Adrenal gland (tissue), 12 donors: ENCODE data around the gene SFXN5. TPM values are rescaled to one million over a fixed set of nuclear protein-coding genes. Genes with fewer than 3 reads are reported as not detected.

Source experiments
- DNase-seq, 7 donors: peaks; one replicate each; pipeline ENCODE4 v3.0.0-alpha.2; 2019 to 2020
- H3K27ac ChIP-seq, 5 donors: fragments of 200-600 bp; sonication (generic) in 4 of 5; 1 replicate in 3 of 5; 2 replicates in 2 of 5; pipeline versions ENCODE4 v1.5.1 to v1.8.0; 2016 to 2020; ENCODE audit warnings: mild to moderate bottlenecking in 1 of 5
- H3K27me3 ChIP-seq: fragments of 200-600 bp; 2 replicates; pipeline ENCODE4 v1.8.0; 2021
- H3K36me3 ChIP-seq, 2 donors: fragments of 200-600 bp; replicated peaks in 1 of 2; 1 replicate in 1 of 2; 2 replicates in 1 of 2; pipeline versions ENCODE4 v1.5.1 to v1.8.0; 2018 to 2022
- H3K4me1 ChIP-seq, 2 donors: fragments of 200-600 bp; replicated peaks in 1 of 2; 1 replicate in 1 of 2; 2 replicates in 1 of 2; pipeline versions ENCODE4 v1.5.1 to v1.8.0; 2018 to 2021
- H3K4me3 ChIP-seq, 4 donors: fragments of 200-600 bp; sonication (generic) in 3 of 4; one replicate each; pipeline ENCODE4 v1.5.1; 2016 to 2018
- H3K9me3 ChIP-seq, 3 donors: fragments of 200-600 bp; sonication (generic) in 1 of 3; replicated peaks in 1 of 3; 1 replicate in 2 of 3; 2 replicates in 1 of 3; pipeline versions ENCODE4 v1.5.1 to v1.8.0; 2016 to 2021
- POLR2A ChIP-seq, 2 donors: fragments of 450-650 bp; IDR thresholded peaks; one replicate each; pipeline ENCODE4 v1.6.1; 2017; ENCODE audit warnings: antibody characterized with exemption in 2 of 2, mild to moderate bottlenecking in 2 of 2, moderate library complexity in 1 of 2
- WGBS, 4 donors: extraction: QIAGEN DNeasy Blood & Tissue Kit in 2 of 4; methylation state at CpG; one replicate each; pipeline versions ENCODE4 v1.1.5 to v1.1.7; 2013 to 2017; 5-methylcytosine and 5-hydroxymethylcytosine counted together
- intact Hi-C, 2 donors: fragments of 100-400 bp; cut with DNase I; formaldehyde crosslinking; loops; one replicate each; pipeline versions ENCODE4 v1.14.1 to v1.15.0; 2022 to 2023
- polyA plus RNA-seq, 3 donors: library from polyadenylated mRNA; stranded (reverse); fragments of 200-250 nt in 2 of 3; fragments of 350-450 nt in 1 of 3; fragmentation: Illumina TruSeq in 1 of 3; extraction: RNeasy Lipid Tissue Mini Kit (QIAGEN cat#74804) in 1 of 3; gene quantifications; one replicate each; pipeline ENCODE4 v1.2.3, GENCODE V29; 2013 to 2014
- total RNA-seq, 9 donors: library from RNA; depleted of rRNA in 4 of 9; stranded (reverse); fragments of >200 nt in 4 of 9; fragments of 120-200 nt in 1 of 9; fragmentation: NEBNext Ultra II Directional in 1 of 9; extraction: Animal tissue kit (Norgen Biotek cat#: 25700) in 1 of 9; gene quantifications; one replicate each; pipeline versions ENCODE4 v1.1.0 to v1.2.4, GENCODE V29; 2013 to 2023
- TF ChIP-seq, protein P1 (sequence below), 6 experiments: fragments of 450-650 bp in 4 of 6; fragments of 200-600 bp in 2 of 6; sonication (generic) in 1 of 6; IDR thresholded peaks; 1 replicate in 5 of 6; 2 replicates in 1 of 6; pipeline versions ENCODE4 v1.5.1 to v1.8.0; 2016 to 2021; ENCODE audit warnings: antibody characterized with exemption in 6 of 6, mild to moderate bottlenecking in 2 of 6, moderate library complexity in 1 of 6
- donor health status: healthy with polysubstance abuse.
- donor health status: Bipolar disorder and iron deficiency.
- donor health status: DM: yes; HTN: yes; CAD: no.
- donor health status: DM: no; HTN: no; CAD: no.
- donor health status: DM: no; HTN: no; CAD: no.
- donor health status: DM: yes; HTN: yes; CAD: no.

The SFXN5 gene
- total and polyA plus RNA-seq, 12 donors: 12.2 to 56.5 (median 32.7) TPM

DNA sequence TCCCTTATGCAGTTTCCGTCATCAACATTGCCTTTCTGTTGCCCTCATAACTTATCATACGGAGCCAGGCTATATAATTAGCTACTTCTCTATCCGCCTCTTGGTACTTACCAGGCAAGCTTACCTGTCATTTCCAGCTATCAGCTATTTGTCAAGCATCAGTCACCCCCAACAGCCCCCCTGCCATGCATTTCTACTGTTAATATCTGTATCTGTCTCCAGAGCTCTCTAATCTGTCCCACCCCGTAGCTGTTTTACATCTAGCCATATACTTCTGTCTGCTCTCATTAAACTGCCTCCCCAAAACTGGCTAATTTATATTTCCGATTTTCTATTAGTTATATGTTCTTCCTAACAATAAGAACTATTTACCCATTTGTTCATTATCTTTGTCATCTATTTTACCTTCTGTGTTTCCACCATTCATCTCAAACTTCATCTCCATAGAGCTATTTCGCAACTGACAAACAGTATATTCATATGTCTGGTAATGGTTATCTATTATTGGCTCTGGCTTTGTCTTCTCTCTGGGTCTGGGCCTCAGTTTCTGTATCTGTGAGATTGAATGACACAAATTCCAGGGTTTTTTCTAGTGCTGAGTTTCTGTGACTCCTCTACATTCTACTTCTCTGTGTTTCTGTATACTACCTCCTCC is 144.6 kb downstream of the SFXN5 start:
- H3K4me3 ChIP-seq: no peak overlapping the region
- 60 to 74% (median 64%) methylated on average over 6 of the region's 6 CpGs for WGBS, 4 donors
- no peak for TF ChIP-seq POLR2A (IDR thresholded peaks at IDR 0.05)
- TF ChIP-seq, protein P1, sequence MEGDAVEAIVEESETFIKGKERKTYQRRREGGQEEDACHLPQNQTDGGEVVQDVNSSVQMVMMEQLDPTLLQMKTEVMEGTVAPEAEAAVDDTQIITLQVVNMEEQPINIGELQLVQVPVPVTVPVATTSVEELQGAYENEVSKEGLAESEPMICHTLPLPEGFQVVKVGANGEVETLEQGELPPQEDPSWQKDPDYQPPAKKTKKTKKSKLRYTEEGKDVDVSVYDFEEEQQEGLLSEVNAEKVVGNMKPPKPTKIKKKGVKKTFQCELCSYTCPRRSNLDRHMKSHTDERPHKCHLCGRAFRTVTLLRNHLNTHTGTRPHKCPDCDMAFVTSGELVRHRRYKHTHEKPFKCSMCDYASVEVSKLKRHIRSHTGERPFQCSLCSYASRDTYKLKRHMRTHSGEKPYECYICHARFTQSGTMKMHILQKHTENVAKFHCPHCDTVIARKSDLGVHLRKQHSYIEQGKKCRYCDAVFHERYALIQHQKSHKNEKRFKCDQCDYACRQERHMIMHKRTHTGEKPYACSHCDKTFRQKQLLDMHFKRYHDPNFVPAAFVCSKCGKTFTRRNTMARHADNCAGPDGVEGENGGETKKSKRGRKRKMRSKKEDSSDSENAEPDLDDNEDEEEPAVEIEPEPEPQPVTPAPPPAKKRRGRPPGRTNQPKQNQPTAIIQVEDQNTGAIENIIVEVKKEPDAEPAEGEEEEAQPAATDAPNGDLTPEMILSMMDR (IDR thresholded peaks at IDR 0.05): no peak
- no peaks in the 10 kb centered on the region for H3K9me3 ChIP-seq
- intact Hi-C loops: no loop called here
- no peak overlapping the region for H3K27ac ChIP-seq
- H3K27me3 ChIP-seq: peaks cover 76% of the 10 kb centered on the region
- H3K36me3 ChIP-seq: no peaks in the 10 kb centered on the region
- H3K4me1 ChIP-seq: peaks cover 0 to 12% of the 10 kb centered on the region in 2 donors
- peak in 1 of 7 donors; percentile 5 for DNase-seq

DNA sequence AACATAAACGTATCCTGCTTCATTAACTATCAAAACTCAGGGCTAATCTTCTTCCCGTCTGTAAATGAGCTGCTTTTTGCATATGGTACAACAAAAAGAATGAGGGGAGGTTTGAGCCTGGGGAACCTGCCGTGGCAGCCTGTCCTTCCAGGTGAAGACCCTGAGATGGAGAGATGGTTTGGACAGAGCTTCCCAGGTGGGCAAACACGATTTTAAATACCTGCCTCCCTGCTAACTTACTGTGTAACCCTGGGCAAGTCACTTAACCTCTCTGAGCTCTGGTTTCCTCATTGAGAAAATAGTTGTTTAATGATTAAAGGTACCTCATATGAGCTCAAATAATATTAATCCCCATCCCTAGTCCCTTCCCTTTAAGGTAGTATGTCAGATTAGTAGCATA is 145.1 kb downstream of the SFXN5 start:
- no peak overlapping the region for H3K4me3 ChIP-seq
- no peaks in the 10 kb centered on the region for H3K9me3 ChIP-seq
- intact Hi-C loops: no loop called here
- H3K27me3 ChIP-seq: peaks cover 81% of the 10 kb centered on the region
- H3K27ac ChIP-seq: no peak overlapping the region
- H3K36me3 ChIP-seq: no peaks in the 10 kb centered on the region
- H3K4me1 ChIP-seq: peaks cover 0 to 12% of the 10 kb centered on the region in 2 donors
- 18 to 30% (median 25%) methylated on average over 4 of the region's 4 CpGs for WGBS, 4 donors
- DNase-seq: peak in 3 of 7 donors; percentile 1 to 5 (median 5)
- no peak for TF ChIP-seq POLR2A (IDR thresholded peaks at IDR 0.05)
- TF ChIP-seq, protein P1 (IDR thresholded peaks at IDR 0.05): no peak

DNA sequence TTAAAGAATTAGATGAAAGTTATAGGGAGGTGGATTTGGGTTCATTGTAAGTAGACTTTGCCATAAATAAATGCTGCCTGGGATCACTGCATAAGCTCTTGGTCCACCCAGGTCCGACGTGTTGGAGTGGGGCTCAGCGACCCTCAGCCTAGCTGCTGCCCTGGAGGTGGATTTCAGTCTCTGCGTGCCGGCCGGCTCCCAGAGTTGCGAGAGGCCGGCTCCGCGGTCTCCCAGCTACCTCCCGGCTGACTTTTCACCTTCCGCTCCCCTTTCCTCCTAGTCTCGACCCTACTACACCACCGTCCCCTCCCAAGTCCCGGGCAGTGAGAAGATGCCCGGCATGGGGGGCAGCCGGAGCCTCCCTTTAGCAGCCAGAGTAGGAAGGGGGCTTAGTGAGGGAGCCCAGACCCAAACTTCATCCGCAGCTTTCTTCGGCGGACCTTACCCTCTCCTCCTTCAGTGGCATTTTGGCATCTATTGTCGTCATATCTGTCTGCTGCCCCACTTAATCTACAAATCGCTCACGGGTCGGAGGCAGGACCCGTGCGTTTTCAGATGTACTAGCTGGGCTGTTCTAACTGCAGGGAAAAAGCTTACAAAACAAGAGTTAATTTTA is 146.1 kb downstream of the SFXN5 start:
- WGBS, 4 donors: 9 to 15% (median 11%) methylated on average over 26 of the region's 26 CpGs
- H3K27me3 ChIP-seq: peaks cover 91% of the 10 kb centered on the region
- H3K27ac ChIP-seq: no peak overlapping the region
- no peaks in the 10 kb centered on the region for H3K36me3 ChIP-seq
- TF ChIP-seq, protein P1 (IDR thresholded peaks at IDR 0.05): no peak
- no peak for TF ChIP-seq POLR2A (IDR thresholded peaks at IDR 0.05)
- DNase-seq: peak in 2 of 7 donors; percentile 4 to 8
- H3K9me3 ChIP-seq: no peaks in the 10 kb centered on the region
- intact Hi-C loops: no loop called here
- H3K4me1 ChIP-seq: peaks cover 0 to 17% of the 10 kb centered on the region in 2 donors
- H3K4me3 ChIP-seq: no peak overlapping the region

DNA sequence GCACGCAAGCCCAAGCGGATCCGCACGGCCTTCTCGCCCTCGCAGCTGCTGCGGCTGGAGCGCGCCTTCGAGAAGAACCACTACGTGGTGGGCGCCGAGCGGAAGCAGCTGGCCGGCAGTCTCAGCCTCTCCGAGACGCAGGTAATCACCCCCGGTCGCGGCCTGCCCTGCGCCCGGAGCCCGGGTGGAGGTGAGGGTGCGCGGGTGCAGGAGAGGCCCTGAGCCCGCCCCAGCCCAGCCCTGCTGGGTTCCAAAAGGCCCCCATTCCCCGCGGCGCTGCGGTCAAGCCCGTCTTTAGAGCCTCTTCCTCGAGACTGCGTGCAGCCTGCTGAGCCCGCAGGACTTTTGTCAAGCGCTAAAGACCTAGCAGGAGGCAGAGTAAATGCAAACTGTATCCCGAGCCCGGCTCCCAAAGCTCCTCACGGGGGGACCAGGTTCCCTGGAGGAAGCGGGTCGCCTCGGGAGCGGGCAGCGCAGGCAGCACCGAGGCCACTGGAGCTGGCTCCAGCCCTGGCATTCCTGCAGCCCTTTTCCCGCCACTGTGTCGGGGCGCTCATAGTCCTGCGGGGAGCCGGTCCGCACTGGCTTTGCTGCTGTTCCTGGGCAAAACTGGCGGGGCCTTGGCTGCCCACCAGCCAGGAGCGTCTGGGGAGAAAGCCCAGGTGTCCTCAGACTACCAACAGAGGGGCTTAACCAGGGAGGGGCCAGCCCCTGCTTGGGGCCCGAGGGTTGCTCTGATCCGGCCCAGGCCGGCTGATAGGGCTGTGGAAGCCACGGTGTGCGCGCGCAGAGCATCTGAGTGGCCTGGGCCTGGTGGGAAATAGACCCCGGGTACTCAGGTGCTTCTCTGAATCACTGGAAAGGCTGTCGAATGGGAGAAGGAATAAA is 146.9 kb downstream of the SFXN5 start:
- Histone ChIP-seq H3K27me3 (peaks cover 99% of the 10 kb centered on the region), H3K4me1 (peaks cover 0 to 25% of the 10 kb centered on the region in 2 donors), H3K27ac (no peak overlapping the region), H3K4me3 (no peak overlapping the region), H3K36me3 (no peaks in the 10 kb centered on the region), H3K9me3 (no peaks in the 10 kb centered on the region)
- DNase-seq: peak in 2 of 7 donors; percentile 8 to 17
- intact Hi-C loops: no loop called here
- no peak for TF ChIP-seq POLR2A (IDR thresholded peaks at IDR 0.05)
- TF ChIP-seq, protein P1 (IDR thresholded peaks at IDR 0.05): no peak
- 3 to 15% (median 5%) methylated on average over 9 to 61 of the region's 61 CpGs for WGBS, 4 donors
